ENCODE measurements around the gene DCLK1.

GRCh38 chr13:35818633-35819067 is 312.5 kb downstream of the DCLK1 start:
- TF ChIP-seq CTCF (IDR thresholded peaks at IDR 0.05) (peak; percentile 31 to 66 (median 43)), POLR2A (IDR thresholded peaks at IDR 0.05) (no peak)

Data from body of pancreas (tissue), 4 donors.